CD4-positive, alpha-beta T cell treated with Interleukin-1 beta for 1 hour (primary cell): ENCODE measurements around the gene OR4K15.
"Not testable (repeated sequence)": the region's sequence is repeated elsewhere in the genome, so short reads cannot be mapped to it uniquely, and the experiment has no call there.

Source experiments
- DNase-seq, 2 donors: peaks; one replicate each; pipeline ENCODE4 v3.0.0-alpha.2; 2020 to 2022

The OR4K15 gene

GRCh38 chr14:19975291-19975690 is at the start of gene OR4K15:
Gene OR4K15, plus strand, starts transcription at chr14:19975591. Its CDS starts 0 bp downstream, at chr14:19975591.
- DNase-seq = no peak

GRCh38 chr14:19930617-19931016 is 44.8 kb upstream of the OR4K15 start, which contains the start of gene OR4K1:
Gene OR4K1, plus strand, starts transcription at chr14:19930917. Its CDS starts 4,750 bp downstream, at chr14:19935667.
- DNase-seq = no peak

- DNase-seq = no peak
These were observed 33.7 kb upstream of the OR4K15 start for GRCh38 chr14:19941668-19942067.

- DNase-seq = no peak
These were observed 27.8 kb upstream of the OR4K15 start for GRCh38 chr14:19947413-19948090.

- DNase-seq = no peak
These were observed 26.2 kb upstream of the OR4K15 start for GRCh38 chr14:19949218-19949617.

- not testable (repeated sequence) for DNase-seq
These were observed 5.7 kb upstream of the OR4K15 start for GRCh38 chr14:19969735-19970134.

- DNase-seq = peak; percentile 9 to 55
These were observed 547 bp upstream of the OR4K15 start for GRCh38 chr14:19974844-19975243.

GRCh38 chr14:19993438-19993837 is 18.0 kb downstream of the OR4K15 start:
- no peak for DNase-seq

GRCh38 chr14:20001863-20002262 is 26.5 kb downstream of the OR4K15 start, which contains the start of gene OR4Q2:
Gene OR4Q2, plus strand, starts transcription at chr14:20002163.
- DNase-seq = no peak

- DNase-seq = peak in 1 of 2 donors; percentile 5
These were observed 26.9 kb downstream of the OR4K15 start for GRCh38 chr14:20002319-20002718.

- DNase-seq = no peak
These were observed 32.8 kb downstream of the OR4K15 start for GRCh38 chr14:20008156-20008555.

GRCh38 chr14:20019257-20019865 is 44.0 kb downstream of the OR4K15 start, which contains the start of gene OR4K14:
Gene OR4K14, minus strand, starts transcription at chr14:20019307. Its CDS starts 4,114 bp downstream, at chr14:20015193.
- DNase-seq = no peak
